ENCODE results near the gene KLK8. TPM values are rescaled to one million over a fixed set of nuclear protein-coding genes. Genes with fewer than 3 reads are reported as not detected.

The KLK8 gene
- total RNA-seq, 1 experiment from 2014 or later, result 2.7 TPM

- Histone ChIP-seq H2BK20ac (ENCODE audit: low read depth, low read length, poor library complexity, severe bottlenecking) (no peak overlapping the region), H3K79me2 (ENCODE audit: insufficient read depth, low read length) (no peaks in the 10 kb centered on the region), H3K56ac (ENCODE audit: insufficient read length, low read depth, low read length) (no peak overlapping the region), H2AFZ (ENCODE audit: low read length) (no peak overlapping the region), H2BK15ac (ENCODE audit: low read depth, low read length) (no peak overlapping the region), H4K8ac (replicated peaks; ENCODE audit: insufficient read length, low read depth, low read length) (no peak overlapping the region), H3K18ac (ENCODE audit: insufficient read length, low read depth, low read length) (no peak overlapping the region), H3K4ac (ENCODE audit: low read depth, low read length) (no peak overlapping the region), H3K4me2 (ENCODE audit: insufficient read depth, insufficient read length, low read length) (no peak overlapping the region), H3K4me1 (ENCODE audit: insufficient read depth, low read length) (no peaks in the 10 kb centered on the region), H3K79me1 (ENCODE audit: insufficient read depth, low read depth, low read length, poor library complexity, severe bottlenecking) (no peaks in the 10 kb centered on the region), H3K9ac (ENCODE audit: extremely low read depth, insufficient read length, low read length) (no peak overlapping the region), H4K91ac (ENCODE audit: insufficient read length, low read depth, low read length) (no peak overlapping the region), H4K5ac (ENCODE audit: insufficient read length, low read depth, low read length) (no peak overlapping the region), H3T11ph (ENCODE audit: low read length) (no peak overlapping the region), H2BK12ac (ENCODE audit: insufficient read length, low read depth, low read length) (no peak overlapping the region), H3K9me3 (ENCODE audit: control insufficient read depth, low read depth, low read length) (no peaks in the 10 kb centered on the region), H3K14ac (ENCODE audit: insufficient read depth, low read length) (no peak overlapping the region), H2BK5ac (ENCODE audit: insufficient read length, low read length) (no peak overlapping the region), H3K27me3 (ENCODE audit: insufficient read depth, low read length) (no peaks in the 10 kb centered on the region), H3K27ac (ENCODE audit: insufficient read length, low read depth, low read length) (no peak overlapping the region), H3K23me2 (ENCODE audit: insufficient read length, low read depth, low read length, poor library complexity, severe bottlenecking) (no peaks in the 10 kb centered on the region), H4K20me1 (ENCODE audit: control insufficient read depth, insufficient read depth, insufficient read length) (no peaks in the 10 kb centered on the region), H2AK5ac (ENCODE audit: insufficient read length, low read length) (no peak overlapping the region), H3K23ac (ENCODE audit: insufficient read length, low read depth, low read length) (no peak overlapping the region), H2BK120ac (ENCODE audit: low read depth, low read length, poor library complexity, severe bottlenecking) (no peak overlapping the region)
- Mint-ChIP-seq H3K27ac (no peak overlapping the region), H3K4me1 (peaks cover 2 to 13% of the 10 kb centered on the region in 2 experiments; a peak in 2 of 4 replicates), H3K9me3 (peaks cover 0 to 4% of the 10 kb centered on the region in 2 experiments; a peak in 2 of 5 replicates), H3K27me3 (ENCODE audit: low read depth) (peaks cover 42% of the 10 kb centered on the region), H3K36me3 (ENCODE audit: insufficient read depth in 1 of 3, low read depth in 3 of 3) (no peaks in the 10 kb centered on the region; a peak in 1 of 7 replicates), H3K4me3 (no peak overlapping the region)
- DNase-seq, result no peak
- no peak for TF ChIP-seq CTCF (conservative IDR thresholded peaks at IDR 0.05)
- no CpG with 5 or more reads among the region's 2 CpGs for WGBS (ENCODE audit: extremely low coverage, insufficient read length, low lambda C conversion rate)
Observed at GRCh38 chr19:50994129-50994528, 7.3 kb downstream of the KLK8 start.
